NCI-H1092 treated with DMSO at 0.1 percent for 48 hours (cell line): Measurements from ENCODE around the gene POU6F2.

Source experiments
- DNase-seq: peaks from one replicate; lab custom pipeline; 2025; lab: John Stamatoyannopoulos, UW

Gene POU6F2

GRCh38 chr7:39252916-39253315 is 275.2 kb downstream of the POU6F2 start:
- DNase-seq = no peak

GRCh38 chr7:39259391-39260003 is 281.8 kb downstream of the POU6F2 start:
- no peak for DNase-seq

- no peak for DNase-seq
Observed at GRCh38 chr7:39260279-39260844, 282.7 kb downstream of the POU6F2 start.

- no peak for DNase-seq
Observed at GRCh38 chr7:39261771-39262170, 284.1 kb downstream of the POU6F2 start.

- no peak for DNase-seq
Observed at GRCh38 chr7:39265641-39266591, 288.2 kb downstream of the POU6F2 start.

GRCh38 chr7:39269034-39269433 is 291.3 kb downstream of the POU6F2 start:
- DNase-seq = no peak

- DNase-seq = no peak
Observed at GRCh38 chr7:39270018-39270417, 292.3 kb downstream of the POU6F2 start.

GRCh38 chr7:39271402-39271801 is 293.7 kb downstream of the POU6F2 start:
- DNase-seq = peak; percentile 87

GRCh38 chr7:39272111-39272510 is 294.4 kb downstream of the POU6F2 start:
- DNase-seq = no peak

- no peak for DNase-seq
Observed at GRCh38 chr7:39272691-39273090, 295.0 kb downstream of the POU6F2 start.

GRCh38 chr7:39280337-39280736 is 302.6 kb downstream of the POU6F2 start:
- DNase-seq = no peak

GRCh38 chr7:39285256-39285655 is 307.5 kb downstream of the POU6F2 start:
- DNase-seq = no peak

GRCh38 chr7:39288303-39288702 is 310.6 kb downstream of the POU6F2 start:
- DNase-seq = no peak

GRCh38 chr7:39291628-39292410 is 314.1 kb downstream of the POU6F2 start:
- no peak for DNase-seq

GRCh38 chr7:39293056-39293823 is 315.5 kb downstream of the POU6F2 start:
- no peak for DNase-seq

GRCh38 chr7:39294022-39294421 is 316.3 kb downstream of the POU6F2 start:
- DNase-seq = no peak

- no peak for DNase-seq
Observed at GRCh38 chr7:39295796-39296195, 318.1 kb downstream of the POU6F2 start.

- DNase-seq = no peak
Observed at GRCh38 chr7:39299695-39300094, 322.0 kb downstream of the POU6F2 start.

- no peak for DNase-seq
Observed at GRCh38 chr7:39300276-39300675, 322.6 kb downstream of the POU6F2 start.

- DNase-seq = no peak
Observed at GRCh38 chr7:39301543-39301942, 323.8 kb downstream of the POU6F2 start.

GRCh38 chr7:39304178-39304577 is 326.5 kb downstream of the POU6F2 start:
- DNase-seq = no peak
